A673 (cell line): ENCODE data around the gene UNKL. TPM values are rescaled to one million over a fixed set of nuclear protein-coding genes. Genes with fewer than 3 reads are reported as not detected.

ENCODE experiments used
- BruUV-seq: library from RNA; stranded (reverse); fragments of 400-500 nt; replicated peaks from 2 replicates; lab custom pipeline; 2021; lab: Mats Ljungman, UMichigan
- CTCF ChIA-PET: fragments of 300-600 bp; sonication (Branson Sonifier 250); formaldehyde crosslinking; loops from one replicate; lab custom pipeline; 2022; ENCODE audit warnings: antibody characterized with exemption; lab: Charles Lee
- POLR2A ChIA-PET: fragments of 300-600 bp; sonication (Branson Sonifier 250); formaldehyde crosslinking; loops from one replicate; lab custom pipeline; 2022; ENCODE audit warnings: antibody characterized with exemption; ENCODE audit not compliant: low non-redundant PET; lab: Charles Lee
- DNase-seq: peaks from one replicate; pipeline ENCODE4 v3.0.0-alpha.2; 2015; ENCODE audit warnings: low spot score
- H3K27ac ChIP-seq: fragments of 200-600 bp; sonication (generic); 2 replicates; pipeline ENCODE4 v1.5.1; 2016; ENCODE audit warnings: mixed run types, low read depth, mild to moderate bottlenecking, mixed read lengths, antibody characterized with exemption, low read length; ENCODE audit not compliant: poor library complexity, severe bottlenecking
- H3K27me3 ChIP-seq: fragments of 200-600 bp; sonication (generic); replicated peaks from 2 replicates; pipeline ENCODE4 v1.6.1; 2017; ENCODE audit warnings: mixed run types, low read depth, mild to moderate bottlenecking, mixed read lengths, antibody characterized with exemption, low read length; ENCODE audit not compliant: insufficient read depth, poor library complexity
- H3K36me3 ChIP-seq: fragments of 200-600 bp; sonication (generic); 2 replicates; pipeline ENCODE4 v1.6.1; 2016; ENCODE audit warnings: mixed run types, mild to moderate bottlenecking, mixed read lengths, antibody characterized with exemption, low read length; ENCODE audit not compliant: insufficient read depth, poor library complexity, severe bottlenecking
- H3K4me1 ChIP-seq: fragments of 200-600 bp; sonication (generic); 2 replicates; pipeline ENCODE4 v1.6.1; 2017; ENCODE audit warnings: mixed run types, mild to moderate bottlenecking, mixed read lengths, antibody characterized with exemption, low read length; ENCODE audit not compliant: insufficient read depth, poor library complexity, severe bottlenecking
- H3K4me3 ChIP-seq: fragments of 200-600 bp; sonication (generic); 2 replicates; pipeline ENCODE4 v1.5.1; 2016; ENCODE audit warnings: low read depth, mixed run types, mild to moderate bottlenecking, mixed read lengths, low read length; ENCODE audit not compliant: poor library complexity, severe bottlenecking
- H3K9me3 ChIP-seq: fragments of 200-600 bp; sonication (generic); 2 replicates; pipeline ENCODE4 v1.6.1; 2016; ENCODE audit warnings: mixed run types, low read depth, mild to moderate bottlenecking, mixed read lengths, antibody characterized with exemption, low read length; ENCODE audit not compliant: poor library complexity, severe bottlenecking
- EZH2 ChIP-seq: fragments of 200-600 bp; sonication (generic); IDR thresholded peaks from 2 replicates; pipeline ENCODE4 v1.6.1; 2017; ENCODE audit warnings: borderline replicate concordance, low read depth, mild to moderate bottlenecking, mixed read lengths, antibody characterized with exemption, low read length; ENCODE audit not compliant: poor library complexity, severe bottlenecking
- intact Hi-C: fragments of 100-400 bp; cut with micrococcal nuclease; formaldehyde crosslinking; loops from one replicate; pipeline ENCODE4 v1.10.0; 2022; ENCODE audit not compliant: unreplicated experiment
- total RNA-seq: library from RNA; stranded (reverse); gene quantifications from 2 replicates; pipeline ENCODE4 v1.2.3, GENCODE V29; 2021
- TF ChIP-seq, protein P1 (sequence below): fragments of 300-800, 200-600 bp; sonication (generic); conservative IDR thresholded peaks from 2 replicates; pipeline ENCODE4 v1.5.1; 2017; ENCODE audit warnings: low read depth, mild to moderate bottlenecking, antibody characterized with exemption, low read length, moderate library complexity, mixed read lengths

UNKL gene
- total RNA-seq, 1 experiment from 2014 or later = 88.5 TPM

DNA sequence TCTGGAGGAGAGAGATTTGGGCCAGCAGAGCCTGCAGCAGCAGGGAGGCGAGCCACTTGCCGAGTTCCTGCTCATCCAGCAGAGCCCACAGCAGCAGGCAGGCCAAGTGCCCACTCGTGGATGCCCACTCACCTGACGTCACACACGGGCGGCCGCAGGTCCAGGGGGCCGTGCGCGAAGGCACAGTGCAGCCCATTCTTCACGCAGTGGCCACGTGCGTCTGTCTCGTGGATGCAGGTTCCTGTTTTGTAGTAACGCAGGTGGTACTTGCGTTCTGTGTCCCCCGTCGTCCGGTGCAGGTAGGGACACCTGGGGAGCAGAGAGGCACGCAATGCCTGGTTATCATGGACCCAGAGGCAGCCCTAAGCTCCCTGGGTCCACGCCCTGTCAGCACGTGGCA lies 11.5 kb downstream of the UNKL start:
- DNase-seq = no peak
- POLR2A ChIA-PET = no interaction called here
- intact Hi-C loops = no loop called here
- no peak overlapping the region for H3K4me3 ChIP-seq
- H3K9me3 ChIP-seq = no peaks in the 10 kb centered on the region
- peaks cover 7% of the 10 kb centered on the region for H3K4me1 ChIP-seq
- no peak overlapping the region for H3K27ac ChIP-seq
- BruUV-seq = no TSS peak
- CTCF ChIA-PET = no interaction called here
- TF ChIP-seq, protein P1, sequence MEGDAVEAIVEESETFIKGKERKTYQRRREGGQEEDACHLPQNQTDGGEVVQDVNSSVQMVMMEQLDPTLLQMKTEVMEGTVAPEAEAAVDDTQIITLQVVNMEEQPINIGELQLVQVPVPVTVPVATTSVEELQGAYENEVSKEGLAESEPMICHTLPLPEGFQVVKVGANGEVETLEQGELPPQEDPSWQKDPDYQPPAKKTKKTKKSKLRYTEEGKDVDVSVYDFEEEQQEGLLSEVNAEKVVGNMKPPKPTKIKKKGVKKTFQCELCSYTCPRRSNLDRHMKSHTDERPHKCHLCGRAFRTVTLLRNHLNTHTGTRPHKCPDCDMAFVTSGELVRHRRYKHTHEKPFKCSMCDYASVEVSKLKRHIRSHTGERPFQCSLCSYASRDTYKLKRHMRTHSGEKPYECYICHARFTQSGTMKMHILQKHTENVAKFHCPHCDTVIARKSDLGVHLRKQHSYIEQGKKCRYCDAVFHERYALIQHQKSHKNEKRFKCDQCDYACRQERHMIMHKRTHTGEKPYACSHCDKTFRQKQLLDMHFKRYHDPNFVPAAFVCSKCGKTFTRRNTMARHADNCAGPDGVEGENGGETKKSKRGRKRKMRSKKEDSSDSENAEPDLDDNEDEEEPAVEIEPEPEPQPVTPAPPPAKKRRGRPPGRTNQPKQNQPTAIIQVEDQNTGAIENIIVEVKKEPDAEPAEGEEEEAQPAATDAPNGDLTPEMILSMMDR = no peak
- TF ChIP-seq EZH2 = no peak
- H3K27me3 ChIP-seq = no peaks in the 10 kb centered on the region
- H3K36me3 ChIP-seq = no peaks in the 10 kb centered on the region

DNA sequence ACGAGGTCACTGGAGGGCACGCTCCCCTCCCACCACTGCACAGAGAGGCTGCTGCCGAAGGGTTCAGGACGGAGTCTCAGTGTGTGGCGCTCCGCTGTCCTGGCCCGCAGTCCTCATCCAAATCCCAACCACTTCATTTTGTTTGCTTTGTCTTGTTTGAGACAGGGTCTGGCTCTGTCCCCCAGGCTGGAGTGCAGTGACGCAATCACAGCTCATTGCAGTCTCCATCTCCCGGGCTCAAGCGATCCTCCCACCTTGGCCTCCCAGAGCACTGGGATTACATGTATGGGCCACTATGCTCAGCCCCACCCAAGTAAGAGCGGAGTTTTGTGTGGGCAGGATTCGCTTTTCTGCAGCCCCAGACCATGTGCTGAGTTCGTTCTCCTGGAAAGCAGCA lies 12.7 kb downstream of the UNKL start:
- H3K4me3 ChIP-seq = no peak overlapping the region
- no TSS peak for BruUV-seq
- H3K27me3 ChIP-seq = no peaks in the 10 kb centered on the region
- CTCF ChIA-PET = no interaction called here
- H3K4me1 ChIP-seq = no peaks in the 10 kb centered on the region
- intact Hi-C loops = no loop called here
- DNase-seq = no peak
- no peaks in the 10 kb centered on the region for H3K36me3 ChIP-seq
- H3K9me3 ChIP-seq = no peaks in the 10 kb centered on the region
- TF ChIP-seq EZH2 = no peak
- TF ChIP-seq, protein P1 = no peak
- no peak overlapping the region for H3K27ac ChIP-seq
- POLR2A ChIA-PET = no interaction called here

DNA sequence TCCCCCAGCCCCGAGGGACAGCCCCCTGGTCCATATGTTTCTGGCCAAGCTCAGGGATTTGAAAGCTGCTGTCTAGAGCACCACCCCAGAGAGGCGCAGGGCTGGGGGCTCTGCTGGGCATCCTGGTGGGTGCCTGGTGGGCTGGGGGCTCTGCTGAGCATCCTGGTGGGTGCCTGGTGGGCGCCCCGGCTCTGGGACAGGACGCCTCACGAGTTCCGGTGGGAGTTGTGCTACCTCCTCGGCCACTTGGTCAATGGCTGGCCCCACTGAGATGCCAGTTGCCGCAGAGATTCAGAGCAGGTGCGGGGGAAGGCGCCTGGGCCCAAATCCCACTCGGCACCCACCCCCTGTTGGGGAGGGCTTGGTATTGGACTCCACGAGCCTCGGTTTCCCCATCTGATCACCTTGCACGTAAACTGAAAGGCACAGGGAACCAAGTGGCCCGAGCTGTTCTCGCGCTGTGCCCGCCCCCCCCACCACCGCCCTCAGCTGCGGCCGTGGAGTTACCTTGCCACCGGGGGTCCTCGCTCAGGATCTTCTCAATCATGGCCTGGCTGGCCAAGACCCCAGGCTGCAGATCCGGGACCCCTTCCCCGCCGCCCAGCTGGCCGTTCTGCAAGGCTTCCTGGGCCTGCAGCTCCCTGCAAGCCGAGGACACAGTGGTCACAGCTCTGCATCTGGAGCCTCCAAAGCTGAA lies 13.3 kb downstream of the UNKL start:
- no peaks in the 10 kb centered on the region for H3K36me3 ChIP-seq
- TF ChIP-seq, protein P1 = no peak
- TF ChIP-seq EZH2 = no peak
- ChIA-PET POLR2A (no interaction called here), CTCF (no interaction called here)
- H3K9me3 ChIP-seq = no peaks in the 10 kb centered on the region
- H3K27me3 ChIP-seq = no peaks in the 10 kb centered on the region
- H3K27ac ChIP-seq = no peak overlapping the region
- intact Hi-C loops = no loop called here
- no TSS peak for BruUV-seq
- DNase-seq = no peak
- no peaks in the 10 kb centered on the region for H3K4me1 ChIP-seq
- H3K4me3 ChIP-seq = no peak overlapping the region
